Keratinocyte (primary cell): ENCODE measurements around the gene TBC1D4.

ENCODE experiments used
- CTCF ChIP-seq, 3 experiments: IDR thresholded peaks in 1 of 3; conservative IDR thresholded peaks in 1 of 3; optimal IDR thresholded peaks in 1 of 3; 2 replicates in 2 of 3; 3 replicates in 1 of 3; pipeline versions ENCODE3 to v1.5.1; 2011; ENCODE audit warnings: low read length in 3 of 3, mild to moderate bottlenecking in 3 of 3, moderate library complexity in 2 of 3, control low read depth in 1 of 3, inconsistent platforms in 1 of 3; ENCODE audit not compliant: insufficient read depth in 2 of 3; ENCODE audit errors: extremely low read depth in 1 of 3
- EZH2 ChIP-seq: IDR thresholded peaks from one replicate; pipeline ENCODE4 v1.6.1; 2012; ENCODE audit warnings: inconsistent platforms, mild to moderate bottlenecking, low read length, moderate library complexity

GRCh38 chr13:75384879-75385707, 96.9 kb downstream of the TBC1D4 start:
- no peak for TF ChIP-seq EZH2
- TF ChIP-seq CTCF (optimal IDR thresholded peaks at IDR 0.05 in 1 of 3, IDR thresholded peaks at IDR 0.05 in 1 of 3, conservative IDR thresholded peaks at IDR 0.05 in 1 of 3; ENCODE audit: extremely low read depth in 1 of 3, insufficient read depth in 2 of 3, low read length in 3 of 3): no peak
